Upper lobe of left lung (tissue), 6 donors: Measurements from ENCODE around the gene TMEM217. TPM values are rescaled to one million over a fixed set of nuclear protein-coding genes. Genes with fewer than 3 reads are reported as not detected.

Source experiments
- ATAC-seq, 2 donors: fragments of 200-7000 bp; cut with Tn5 transposase; one replicate each; pipeline ENCODE4 v1.9.1; 2022; ENCODE audit warnings: mild to moderate bottlenecking in 2 of 2, moderate library complexity in 2 of 2; ENCODE audit not compliant: low FRiP score in 2 of 2
- DNase-seq, 2 donors: peaks; one replicate each; pipeline ENCODE4 v3.0.0-alpha.2; 2019 to 2020
- H3K27ac ChIP-seq, 4 donors: fragments of 200-600 bp; sonication (generic); one replicate each; pipeline ENCODE4 v1.5.1; 2016 to 2019
- H3K27me3 ChIP-seq, 4 donors: fragments of 200-600 bp; sonication (generic); one replicate each; pipeline ENCODE4 v1.5.1; 2017 to 2019
- H3K36me3 ChIP-seq, 4 donors: fragments of 200-600 bp; sonication (generic); one replicate each; pipeline ENCODE4 v1.5.1; 2016 to 2019
- H3K4me1 ChIP-seq, 4 donors: fragments of 200-600 bp; sonication (generic); one replicate each; pipeline ENCODE4 v1.5.1; 2018 to 2019
- H3K4me3 ChIP-seq, 4 donors: fragments of 200-600 bp; sonication (generic); one replicate each; pipeline ENCODE4 v1.5.1; 2017 to 2019; ENCODE audit warnings: mild to moderate bottlenecking in 2 of 4, moderate library complexity in 1 of 4
- H3K9me3 ChIP-seq, 4 donors: fragments of 200-600 bp; sonication (generic); one replicate each; pipeline ENCODE4 v1.5.1; 2018 to 2019
- EP300 ChIP-seq, 4 donors: sonication (generic); formaldehyde crosslinking; IDR thresholded peaks; one replicate each; pipeline ENCODE4 v1.5.1; 2017; ENCODE audit warnings: antibody characterized with exemption in 4 of 4, control low read depth in 2 of 4
- POLR2A ChIP-seq, 4 donors: fragments of 450-650 bp; IDR thresholded peaks; one replicate each; pipeline ENCODE4 v1.5.1; 2016 to 2017; ENCODE audit warnings: antibody characterized with exemption in 4 of 4, mild to moderate bottlenecking in 2 of 4
- POLR2AphosphoS5 ChIP-seq, 2 donors: sonication (generic); formaldehyde crosslinking; IDR thresholded peaks; one replicate each; pipeline ENCODE4 v1.5.1; 2017; ENCODE audit warnings: antibody characterized with exemption in 2 of 2
- WGBS, 2 donors: methylation state at CpG; one replicate each; pipeline ENCODE4 v1.1.5; 2017 to 2018; 5-methylcytosine and 5-hydroxymethylcytosine counted together
- total RNA-seq, 6 donors: library from RNA; depleted of rRNA in 4 of 6; stranded (reverse); fragments of >200 nt in 4 of 6; gene quantifications; one replicate each; pipeline versions ENCODE4 v1.1.0 to v1.2.1, GENCODE V29; 2016 to 2021
- TF ChIP-seq, protein P1 (sequence below), 6 experiments: fragments of 450-650 bp in 4 of 6; fragments of 200-600 bp in 2 of 6; sonication (generic) in 2 of 6; IDR thresholded peaks; one replicate each; pipeline ENCODE4 v1.5.1; 2016 to 2019; ENCODE audit warnings: antibody characterized with exemption in 6 of 6
- donor health status: DM: no; HTN: no; CAD: no; lungs with moderate emphysema.
- donor health status: DM: no; HTN: yes; CAD: no; lungs with severe emphysema.

TMEM217 gene
- total RNA-seq, 6 donors from 2014 or later: 0.67 to 3.4 (median 1.1) TPM

- Histone ChIP-seq H3K36me3 (no peaks in the 10 kb centered on the region), H3K27ac (peak overlapping the region; percentile 42 to 59 (median 48)), H3K4me1 (peaks cover 9 to 30% (median 27%) of the 10 kb centered on the region in 4 donors), H3K4me3 (no peak overlapping the region), H3K9me3 (no peaks in the 10 kb centered on the region), H3K27me3 (no peaks in the 10 kb centered on the region)
- ATAC-seq (peak; percentile 59 to 77), DNase-seq (peak in 1 of 2 donors; percentile 87)
- WGBS, 2 donors: 40 to 41% methylated on average over 4 of the region's 4 CpGs
- no peak for TF ChIP-seq POLR2A (IDR thresholded peaks at IDR 0.05)
- TF ChIP-seq EP300 (IDR thresholded peaks at IDR 0.05): peak in 1 of 4 donors; percentile 63
- peak in 1 of 2 donors; percentile 64 for TF ChIP-seq POLR2AphosphoS5 (IDR thresholded peaks at IDR 0.05)
Observed at GRCh38 chr6:37239950-37240713, 17.8 kb downstream of the TMEM217 start.

DNA sequence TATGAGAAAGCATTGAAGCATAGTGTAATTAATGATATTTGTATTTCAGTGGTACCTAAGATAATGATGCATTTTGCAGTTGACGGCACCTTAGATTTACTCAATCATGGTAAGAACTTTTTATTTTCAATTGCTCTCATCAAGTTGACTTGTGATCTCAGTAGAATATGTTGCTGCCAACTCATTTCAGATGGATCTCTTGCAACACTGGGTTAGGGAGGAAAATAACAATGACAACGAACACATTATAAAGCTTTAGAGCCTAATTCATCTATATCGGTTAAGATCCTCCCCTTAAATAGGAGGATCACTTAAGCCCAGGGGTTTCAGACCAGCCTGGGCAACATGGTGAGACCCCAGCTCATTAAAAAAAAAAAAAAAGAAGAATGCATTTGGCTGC lies 18.4 kb downstream of the TMEM217 start:
- WGBS, 2 donors: 68 to 86% methylated on average over 3 of the region's 3 CpGs
- TF ChIP-seq, protein P1, sequence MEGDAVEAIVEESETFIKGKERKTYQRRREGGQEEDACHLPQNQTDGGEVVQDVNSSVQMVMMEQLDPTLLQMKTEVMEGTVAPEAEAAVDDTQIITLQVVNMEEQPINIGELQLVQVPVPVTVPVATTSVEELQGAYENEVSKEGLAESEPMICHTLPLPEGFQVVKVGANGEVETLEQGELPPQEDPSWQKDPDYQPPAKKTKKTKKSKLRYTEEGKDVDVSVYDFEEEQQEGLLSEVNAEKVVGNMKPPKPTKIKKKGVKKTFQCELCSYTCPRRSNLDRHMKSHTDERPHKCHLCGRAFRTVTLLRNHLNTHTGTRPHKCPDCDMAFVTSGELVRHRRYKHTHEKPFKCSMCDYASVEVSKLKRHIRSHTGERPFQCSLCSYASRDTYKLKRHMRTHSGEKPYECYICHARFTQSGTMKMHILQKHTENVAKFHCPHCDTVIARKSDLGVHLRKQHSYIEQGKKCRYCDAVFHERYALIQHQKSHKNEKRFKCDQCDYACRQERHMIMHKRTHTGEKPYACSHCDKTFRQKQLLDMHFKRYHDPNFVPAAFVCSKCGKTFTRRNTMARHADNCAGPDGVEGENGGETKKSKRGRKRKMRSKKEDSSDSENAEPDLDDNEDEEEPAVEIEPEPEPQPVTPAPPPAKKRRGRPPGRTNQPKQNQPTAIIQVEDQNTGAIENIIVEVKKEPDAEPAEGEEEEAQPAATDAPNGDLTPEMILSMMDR (IDR thresholded peaks at IDR 0.05): no peak
- TF ChIP-seq POLR2A (IDR thresholded peaks at IDR 0.05) (no peak), EP300 (IDR thresholded peaks at IDR 0.05) (no peak), POLR2AphosphoS5 (IDR thresholded peaks at IDR 0.05) (no peak)
- Histone ChIP-seq H3K27me3 (no peaks in the 10 kb centered on the region), H3K9me3 (no peaks in the 10 kb centered on the region), H3K4me1 (peaks cover 7 to 29% (median 25%) of the 10 kb centered on the region in 4 donors), H3K27ac (peak overlapping the region in 3 of 4 donors; percentile 47 to 59 (median 50)), H3K4me3 (no peak overlapping the region), H3K36me3 (no peaks in the 10 kb centered on the region)
- ATAC-seq (no peak), DNase-seq (no peak)

DNA sequence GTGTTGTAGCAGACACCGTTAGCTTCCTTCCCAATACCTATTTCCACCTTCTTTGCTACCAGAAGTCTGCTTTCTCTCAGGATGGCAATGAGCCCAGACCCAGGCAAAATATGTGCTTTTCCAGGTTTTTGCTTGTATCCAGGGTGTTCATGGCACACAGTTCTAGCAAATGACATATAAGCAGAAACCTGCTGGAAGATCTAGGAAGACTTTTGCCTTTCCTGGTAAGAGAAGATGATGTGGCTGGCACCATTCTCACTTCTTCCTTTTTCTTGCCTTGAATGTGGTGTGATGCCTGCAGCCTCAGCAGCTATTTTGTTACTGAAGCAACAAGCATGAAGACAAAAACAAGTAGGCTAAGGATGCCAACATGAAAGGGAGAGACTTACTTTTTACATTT lies 19.6 kb downstream of the TMEM217 start:
- H3K9me3 ChIP-seq: no peaks in the 10 kb centered on the region
- WGBS, 2 donors: 57 to 78% methylated on average over 1 of the region's 1 CpG
- ATAC-seq (no peak), DNase-seq (no peak)
- no peaks in the 10 kb centered on the region for H3K27me3 ChIP-seq
- H3K4me3 ChIP-seq: no peak overlapping the region
- no peak overlapping the region for H3K27ac ChIP-seq
- H3K36me3 ChIP-seq: no peaks in the 10 kb centered on the region
- peaks cover 7 to 18% (median 14%) of the 10 kb centered on the region in 4 donors for H3K4me1 ChIP-seq
- TF ChIP-seq, protein P1 (IDR thresholded peaks at IDR 0.05): no peak
- TF ChIP-seq POLR2AphosphoS5 (IDR thresholded peaks at IDR 0.05) (no peak), POLR2A (IDR thresholded peaks at IDR 0.05) (no peak), EP300 (IDR thresholded peaks at IDR 0.05) (no peak)

GRCh38 chr6:37237789-37238188 lies 20.2 kb downstream of the TMEM217 start:
- Histone ChIP-seq H3K9me3 (no peaks in the 10 kb centered on the region), H3K27ac (no peak overlapping the region), H3K4me3 (no peak overlapping the region), H3K27me3 (no peaks in the 10 kb centered on the region), H3K36me3 (no peaks in the 10 kb centered on the region), H3K4me1 (peaks cover 7 to 17% (median 13%) of the 10 kb centered on the region in 4 donors)
- no peak for ATAC-seq
- no peak for TF ChIP-seq POLR2A (IDR thresholded peaks at IDR 0.05)
- TF ChIP-seq EP300 (IDR thresholded peaks at IDR 0.05): no peak
- TF ChIP-seq POLR2AphosphoS5 (IDR thresholded peaks at IDR 0.05): no peak
- TF ChIP-seq, protein P1 (IDR thresholded peaks at IDR 0.05): no peak
- DNase-seq: no peak

GRCh38 chr6:37236921-37237320 lies 21.0 kb downstream of the TMEM217 start:
- H3K27me3 ChIP-seq: no peaks in the 10 kb centered on the region
- no peak for TF ChIP-seq POLR2A (IDR thresholded peaks at IDR 0.05)
- TF ChIP-seq POLR2AphosphoS5 (IDR thresholded peaks at IDR 0.05): no peak
- no peak for TF ChIP-seq EP300 (IDR thresholded peaks at IDR 0.05)
- TF ChIP-seq, protein P1 (IDR thresholded peaks at IDR 0.05): no peak
- no peak for DNase-seq
- H3K4me1 ChIP-seq: peaks cover 7 to 16% (median 11%) of the 10 kb centered on the region in 4 donors
- ATAC-seq: no peak
- no peaks in the 10 kb centered on the region for H3K36me3 ChIP-seq
- no peak overlapping the region for H3K4me3 ChIP-seq
- H3K27ac ChIP-seq: no peak overlapping the region
- H3K9me3 ChIP-seq: no peaks in the 10 kb centered on the region
- 87 to 96% methylated on average over 2 of the region's 2 CpGs for WGBS, 2 donors
